Activated effector memory CD4-positive, alpha-beta T cell treated with anti-CD3 and anti-CD28 coated beads, Interleukin-2, amount 50 U/mL, for 16 hours (primary cell): ENCODE data around the gene TSSK1B.
"Not testable (repeated sequence)": the region's sequence is repeated elsewhere in the genome, so short reads cannot be mapped to it uniquely, and the experiment has no call there.

Experiments
- DNase-seq: peaks from one replicate; pipeline ENCODE4 v3.0.0-alpha.2; 2020

Gene TSSK1B

GRCh38 chr5:113434889-113435288, at the start of gene TSSK1B:
TSS of gene TSSK1B (minus strand) at chr5:113434989. CDS start at chr5:113434839, 150 bp downstream.
- DNase-seq: no peak

- no peak for DNase-seq
Measured at GRCh38 chr5:113480243-113480642, 45.5 kb upstream of the TSSK1B start.

GRCh38 chr5:113478691-113479090, 43.9 kb upstream of the TSSK1B start:
- DNase-seq: no peak

GRCh38 chr5:113474100-113474728, 39.4 kb upstream of the TSSK1B start:
- DNase-seq: no peak

- DNase-seq: no peak
Measured at GRCh38 chr5:113463032-113463431, 28.2 kb upstream of the TSSK1B start.

GRCh38 chr5:113457106-113457505, 22.3 kb upstream of the TSSK1B start:
- not testable (repeated sequence) for DNase-seq

GRCh38 chr5:113452941-113453340, 18.2 kb upstream of the TSSK1B start:
- no peak for DNase-seq

GRCh38 chr5:113451797-113452196, 17.0 kb upstream of the TSSK1B start:
- no peak for DNase-seq

GRCh38 chr5:113450929-113451328, 16.1 kb upstream of the TSSK1B start:
- no peak for DNase-seq

- DNase-seq: no peak
Measured at GRCh38 chr5:113450462-113450861, 15.7 kb upstream of the TSSK1B start.

- no peak for DNase-seq
Measured at GRCh38 chr5:113448252-113448651, 13.5 kb upstream of the TSSK1B start.

- DNase-seq: no peak
Measured at GRCh38 chr5:113447498-113448050, 12.8 kb upstream of the TSSK1B start.

- DNase-seq: no peak
Measured at GRCh38 chr5:113446358-113446927, 11.7 kb upstream of the TSSK1B start.

- DNase-seq: no peak
Measured at GRCh38 chr5:113437111-113437510, 2.3 kb upstream of the TSSK1B start.

GRCh38 chr5:113435575-113435974, 786 bp upstream of the TSSK1B start:
- DNase-seq: no peak

GRCh38 chr5:113433862-113434612, 752 bp downstream of the TSSK1B start:
- DNase-seq: no peak

- no peak for DNase-seq
Measured at GRCh38 chr5:113433071-113433470, 1.7 kb downstream of the TSSK1B start.

- no peak for DNase-seq
Measured at GRCh38 chr5:113427871-113428574, 6.8 kb downstream of the TSSK1B start.

GRCh38 chr5:113425909-113426308, 8.9 kb downstream of the TSSK1B start:
- DNase-seq: no peak

GRCh38 chr5:113421693-113422092, 13.1 kb downstream of the TSSK1B start:
- DNase-seq: no peak

GRCh38 chr5:113405530-113405929, 29.3 kb downstream of the TSSK1B start:
- DNase-seq: no peak

- no peak for DNase-seq
Measured at GRCh38 chr5:113404269-113404668, 30.5 kb downstream of the TSSK1B start.

- DNase-seq: not testable (repeated sequence)
Measured at GRCh38 chr5:113397986-113398385, 36.8 kb downstream of the TSSK1B start.
